ENCODE results near the gene ZNF618.

DNA sequence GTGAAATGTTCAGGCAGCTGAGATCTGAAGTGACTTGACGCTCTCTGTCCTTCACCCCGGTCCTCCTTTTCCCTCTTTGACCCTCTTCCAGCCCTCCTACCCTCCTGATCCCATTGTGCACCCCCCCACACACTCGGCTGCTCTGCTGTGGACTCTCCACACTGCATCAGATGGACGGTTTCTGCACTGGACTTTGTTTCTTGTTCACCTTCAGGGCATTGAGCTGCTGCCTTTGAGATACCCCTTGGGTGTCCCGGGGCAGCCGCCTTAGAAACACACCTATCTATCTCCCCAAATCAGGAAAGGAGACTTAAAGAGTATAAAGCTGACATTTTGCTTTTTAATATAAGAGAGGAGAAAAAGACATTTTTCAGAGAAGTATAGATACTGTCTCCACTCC, 174.5 kb downstream of the ZNF618 start:
- TF ChIP-seq, protein P1, sequence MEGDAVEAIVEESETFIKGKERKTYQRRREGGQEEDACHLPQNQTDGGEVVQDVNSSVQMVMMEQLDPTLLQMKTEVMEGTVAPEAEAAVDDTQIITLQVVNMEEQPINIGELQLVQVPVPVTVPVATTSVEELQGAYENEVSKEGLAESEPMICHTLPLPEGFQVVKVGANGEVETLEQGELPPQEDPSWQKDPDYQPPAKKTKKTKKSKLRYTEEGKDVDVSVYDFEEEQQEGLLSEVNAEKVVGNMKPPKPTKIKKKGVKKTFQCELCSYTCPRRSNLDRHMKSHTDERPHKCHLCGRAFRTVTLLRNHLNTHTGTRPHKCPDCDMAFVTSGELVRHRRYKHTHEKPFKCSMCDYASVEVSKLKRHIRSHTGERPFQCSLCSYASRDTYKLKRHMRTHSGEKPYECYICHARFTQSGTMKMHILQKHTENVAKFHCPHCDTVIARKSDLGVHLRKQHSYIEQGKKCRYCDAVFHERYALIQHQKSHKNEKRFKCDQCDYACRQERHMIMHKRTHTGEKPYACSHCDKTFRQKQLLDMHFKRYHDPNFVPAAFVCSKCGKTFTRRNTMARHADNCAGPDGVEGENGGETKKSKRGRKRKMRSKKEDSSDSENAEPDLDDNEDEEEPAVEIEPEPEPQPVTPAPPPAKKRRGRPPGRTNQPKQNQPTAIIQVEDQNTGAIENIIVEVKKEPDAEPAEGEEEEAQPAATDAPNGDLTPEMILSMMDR (conservative IDR thresholded peaks at IDR 0.05; ENCODE audit: low read length), result no peak
- no peak for TF ChIP-seq EZH2phosphoT487 (IDR thresholded peaks at IDR 0.05; ENCODE audit: borderline replicate concordance, low read depth, low read length)
